Liver (tissue), 9 donors: ENCODE data around the gene TERF2IP. TPM values are rescaled to one million over a fixed set of nuclear protein-coding genes. Genes with fewer than 3 reads are reported as not detected.

ENCODE experiments used
- DNase-seq: peaks from one replicate; pipeline ENCODE4 v3.0.0-alpha.2; 2017; ENCODE audit warnings: low spot score
- H3K27ac ChIP-seq, 2 donors: one replicate each; pipeline ENCODE4 v1.7.0; 2013; ENCODE audit warnings: inconsistent platforms in 2 of 2, low read length in 2 of 2, control low read depth in 1 of 2, low read depth in 1 of 2, mild to moderate bottlenecking in 1 of 2
- H3K27me3 ChIP-seq, 4 donors: one replicate each; pipeline versions ENCODE4 v1.6.1 to v1.7.0; 2013; ENCODE audit warnings: low read length in 3 of 4, inconsistent platforms in 1 of 4, mild to moderate bottlenecking in 1 of 4, moderate library complexity in 1 of 4; ENCODE audit not compliant: control insufficient read depth in 4 of 4, insufficient read depth in 4 of 4
- H3K36me3 ChIP-seq, 4 donors: one replicate each; pipeline versions ENCODE4 v1.6.1 to v1.7.0; 2013; ENCODE audit warnings: low read length in 3 of 4, mild to moderate bottlenecking in 3 of 4, low read depth in 1 of 4, moderate library complexity in 1 of 4; ENCODE audit not compliant: control insufficient read depth in 4 of 4, insufficient read depth in 3 of 4
- H3K4me1 ChIP-seq, 4 donors: one replicate each; pipeline versions ENCODE4 v1.6.1 to v1.7.0; 2013; ENCODE audit warnings: low read length in 3 of 4, mild to moderate bottlenecking in 3 of 4, moderate library complexity in 1 of 4; ENCODE audit not compliant: control insufficient read depth in 4 of 4, insufficient read depth in 4 of 4
- H3K4me3 ChIP-seq, 3 donors: one replicate each; pipeline versions ENCODE4 v1.6.1 to v1.7.0; 2013; ENCODE audit warnings: low read length in 3 of 3, control low read depth in 1 of 3, low read depth in 1 of 3, mild to moderate bottlenecking in 1 of 3
- H3K9ac ChIP-seq, 2 donors: one replicate each; pipeline ENCODE4 v1.7.0; 2013; ENCODE audit warnings: low read length in 2 of 2, mild to moderate bottlenecking in 2 of 2, moderate library complexity in 2 of 2, control low read depth in 1 of 2, low read depth in 1 of 2
- H3K9me3 ChIP-seq, 4 donors: one replicate each; pipeline versions ENCODE4 v1.6.1 to v1.7.0; 2013; ENCODE audit warnings: low read length in 3 of 4; ENCODE audit not compliant: control insufficient read depth in 4 of 4
- ATF3 ChIP-seq: IDR thresholded peaks from 2 replicates; pipeline ENCODE4 v1.6.1; 2016; ENCODE audit warnings: antibody characterized with exemption
- EGR1 ChIP-seq, 2 donors: IDR thresholded peaks; 2 replicates each; pipeline ENCODE4 v1.6.1; 2016 to 2018; ENCODE audit warnings: antibody characterized with exemption in 2 of 2, low read depth in 2 of 2
- FOXA2 ChIP-seq: IDR thresholded peaks from 2 replicates; pipeline ENCODE4 v1.6.1; 2016; ENCODE audit warnings: antibody characterized with exemption
- GABPA ChIP-seq, 2 donors: IDR thresholded peaks in 1 of 2; conservative IDR thresholded peaks in 1 of 2; 2 replicates each; pipeline ENCODE4 v1.6.1; 2016; ENCODE audit warnings: antibody characterized with exemption in 2 of 2, mild to moderate bottlenecking in 1 of 2, moderate library complexity in 1 of 2
- HNF4A ChIP-seq, 2 donors: conservative IDR thresholded peaks; 2 replicates each; pipeline ENCODE4 v1.6.1; 2016; ENCODE audit warnings: antibody characterized with exemption in 2 of 2, mild to moderate bottlenecking in 2 of 2
- HNF4G ChIP-seq: IDR thresholded peaks from 2 replicates; pipeline ENCODE4 v1.6.1; 2016; ENCODE audit warnings: antibody characterized with exemption
- JUND ChIP-seq, 2 donors: IDR thresholded peaks; 2 replicates each; pipeline ENCODE4 v1.6.1; 2016; ENCODE audit warnings: antibody characterized with exemption in 2 of 2
- MAX ChIP-seq: IDR thresholded peaks from 2 replicates; pipeline ENCODE4 v1.6.1; 2016; ENCODE audit warnings: antibody characterized with exemption
- NR2F2 ChIP-seq: IDR thresholded peaks from 2 replicates; pipeline ENCODE4 v1.6.1; 2016; ENCODE audit warnings: antibody characterized with exemption
- RAD21 ChIP-seq, 2 donors: IDR thresholded peaks; 2 replicates each; pipeline ENCODE4 v1.6.1; 2016; ENCODE audit warnings: antibody characterized with exemption in 2 of 2, mild to moderate bottlenecking in 2 of 2
- RXRA ChIP-seq, 2 donors: IDR thresholded peaks; 2 replicates each; pipeline ENCODE4 v1.6.1; 2017 to 2018; ENCODE audit warnings: antibody characterized with exemption in 2 of 2, mild to moderate bottlenecking in 1 of 2
- SP1 ChIP-seq: IDR thresholded peaks from 2 replicates; pipeline ENCODE4 v1.6.1; 2018; ENCODE audit warnings: antibody characterized with exemption, mild to moderate bottlenecking
- TAF1 ChIP-seq: conservative IDR thresholded peaks from 2 replicates; pipeline ENCODE4 v1.6.1; 2016; ENCODE audit warnings: antibody characterized with exemption, mild to moderate bottlenecking
- YY1 ChIP-seq: IDR thresholded peaks from 2 replicates; pipeline ENCODE4 v1.6.1; 2016; ENCODE audit warnings: antibody characterized with exemption, mild to moderate bottlenecking
- ZBTB33 ChIP-seq: IDR thresholded peaks from 2 replicates; pipeline ENCODE4 v1.6.1; 2016; ENCODE audit warnings: antibody characterized with exemption
- WGBS: extraction: QIAGEN DNeasy Blood & Tissue Kit; methylation state at CpG from one replicate; pipeline ENCODE4 v1.1.7; 2013; 5-methylcytosine and 5-hydroxymethylcytosine counted together
- polyA plus RNA-seq, 2 donors: library from polyadenylated mRNA; stranded (reverse) in 1 of 2; unstranded in 1 of 2; fragments of 200-250 nt in 1 of 2; fragments of >200 nt in 1 of 2; fragmentation: Nextera tagmentation in 1 of 2; extraction: Ambion mirVana in 1 of 2; gene quantifications; one replicate each; pipeline versions ENCODE4 v1.2.1 to v1.2.3, GENCODE V29; 2013 to 2015
- total RNA-seq, 2 donors: library from RNA; depleted of rRNA; stranded (reverse); fragments of >200 nt; gene quantifications; one replicate each; pipeline ENCODE4 v1.2.3, GENCODE V29; 2014
- donor health status: healthy.
- donor health status: healthy.
- donor health status: healthy.
- donor health status: healthy.
- donor health status: healthy.

Gene TERF2IP
- total and polyA plus RNA-seq, 4 donors, result 21.7 to 69.5 (median 23.2) TPM

- Histone ChIP-seq H3K4me3 (no peak overlapping the region), H3K36me3 (peaks cover 4 to 49% (median 32%) of the 10 kb centered on the region in 4 donors), H3K9me3 (no peaks in the 10 kb centered on the region), H3K9ac (no peak overlapping the region), H3K4me1 (peaks cover 0 to under 1% (median under 1%) of the 10 kb centered on the region in 4 donors), H3K27me3 (no peaks in the 10 kb centered on the region), H3K27ac (no peak overlapping the region)
- no peak for DNase-seq
- TF ChIP-seq EGR1 (IDR thresholded peaks at IDR 0.05; ENCODE audit: low read depth in 2 of 2) (no peak), HNF4A (conservative IDR thresholded peaks at IDR 0.05) (no peak), ZBTB33 (no peak), RAD21 (IDR thresholded peaks at IDR 0.05) (no peak), YY1 (no peak), JUND (IDR thresholded peaks at IDR 0.05) (no peak), RXRA (IDR thresholded peaks at IDR 0.05) (no peak), SP1 (no peak), NR2F2 (no peak), HNF4G (no peak)
- WGBS, result 92% methylated on average over 4 of the region's 4 CpGs
These were observed 31.0 kb upstream of the TERF2IP start for GRCh38 chr16:75616521-75617010.

GRCh38 chr16:75617121-75617520, 30.5 kb upstream of the TERF2IP start:
- 93% methylated on average over 3 of the region's 3 CpGs for WGBS
- Histone ChIP-seq H3K27me3 (no peaks in the 10 kb centered on the region), H3K4me3 (no peak overlapping the region), H3K9ac (no peak overlapping the region), H3K27ac (no peak overlapping the region), H3K36me3 (peaks cover 4 to 46% (median 30%) of the 10 kb centered on the region in 4 donors), H3K4me1 (peaks cover 0 to 6% (median 3%) of the 10 kb centered on the region in 4 donors), H3K9me3 (no peaks in the 10 kb centered on the region)
- DNase-seq, result no peak
- TF ChIP-seq FOXA2, result no peak

GRCh38 chr16:75618780-75619179, 28.8 kb upstream of the TERF2IP start:
- Histone ChIP-seq H3K9ac (no peak overlapping the region), H3K4me3 (no peak overlapping the region), H3K36me3 (peaks cover 1 to 39% (median 25%) of the 10 kb centered on the region in 4 donors), H3K4me1 (peaks cover 0 to 17% (median 10%) of the 10 kb centered on the region in 4 donors), H3K9me3 (no peaks in the 10 kb centered on the region), H3K27me3 (no peaks in the 10 kb centered on the region), H3K27ac (no peak overlapping the region)
- 96% methylated on average over 2 of the region's 2 CpGs for WGBS
- TF ChIP-seq HNF4A (conservative IDR thresholded peaks at IDR 0.05) (no peak), ATF3 (no peak), GABPA (IDR thresholded peaks at IDR 0.05 in 1 of 2, conservative IDR thresholded peaks at IDR 0.05 in 1 of 2) (no peak), YY1 (no peak), EGR1 (IDR thresholded peaks at IDR 0.05; ENCODE audit: low read depth in 2 of 2) (no peak), MAX (no peak), TAF1 (no peak), RAD21 (IDR thresholded peaks at IDR 0.05) (no peak), NR2F2 (no peak), RXRA (IDR thresholded peaks at IDR 0.05) (no peak)
- DNase-seq, result no peak
